ENCODE results near the gene SNX1. TPM values are rescaled to one million over a fixed set of nuclear protein-coding genes. Genes with fewer than 3 reads are reported as not detected.
A peak's percentile ranks its signal among the peaks of the same experiment; 100 is the strongest.
"Not testable (repeated sequence)": the region's sequence is repeated elsewhere in the genome, so short reads cannot be mapped to it uniquely, and the experiment has no call there.

SNX1 gene
- polyA plus RNA-seq, 4 donors, result 56.5 to 95.7 (median 75.0) TPM

DNA sequence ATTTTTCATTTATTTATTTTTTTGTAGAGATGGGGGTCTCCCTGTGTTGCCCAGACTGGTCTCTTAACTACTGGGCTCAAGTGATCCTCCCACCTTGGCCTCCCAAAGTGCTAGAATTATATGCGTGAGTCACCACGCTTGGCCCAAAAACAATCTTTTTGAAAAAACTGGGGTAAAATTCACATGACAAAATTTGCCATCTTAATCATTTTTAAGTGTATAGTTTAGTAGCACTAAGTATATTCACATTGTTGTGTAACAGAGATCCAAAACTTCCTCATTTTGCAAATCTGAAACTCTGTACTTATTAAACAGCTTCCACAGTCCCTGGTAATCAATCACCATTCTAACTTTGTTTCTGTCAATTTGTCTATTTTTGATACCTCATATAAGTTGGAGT lies 5.2 kb downstream of the SNX1 start:
- peaks cover 0 to 3% (median 0%) of the 10 kb centered on the region in 3 donors for H3K36me3 ChIP-seq (ENCODE audit: control insufficient read depth in 3 of 3, insufficient read depth in 2 of 3, low read depth in 1 of 3, low read length in 3 of 3)
- peaks cover 1 to 6% (median 2%) of the 10 kb centered on the region in 3 donors for H3K4me1 ChIP-seq (ENCODE audit: control insufficient read depth in 3 of 3, insufficient read depth in 2 of 3, low read depth in 1 of 3, low read length in 2 of 3)
- 87 to 100% (median 98%) methylated on average over 2 of the region's 2 CpGs for WGBS, 3 donors
- FAIRE-seq, result no peak
- no peak overlapping the region for H3K4me3 ChIP-seq (ENCODE audit: low read depth in 1 of 3, low read length in 3 of 3)
- H3K27me3 ChIP-seq (ENCODE audit: control insufficient read depth in 3 of 3, insufficient read depth in 3 of 3, low read length in 3 of 3), result no peaks in the 10 kb centered on the region
- no peaks in the 10 kb centered on the region for H3K9me3 ChIP-seq (ENCODE audit: control insufficient read depth in 2 of 2, insufficient read depth in 1 of 2, low read depth in 1 of 2, low read length in 1 of 2)
- no peak for DNase-seq
- H3K27ac ChIP-seq (ENCODE audit: low read depth in 1 of 3, low read length in 2 of 3), result no peak overlapping the region

DNA sequence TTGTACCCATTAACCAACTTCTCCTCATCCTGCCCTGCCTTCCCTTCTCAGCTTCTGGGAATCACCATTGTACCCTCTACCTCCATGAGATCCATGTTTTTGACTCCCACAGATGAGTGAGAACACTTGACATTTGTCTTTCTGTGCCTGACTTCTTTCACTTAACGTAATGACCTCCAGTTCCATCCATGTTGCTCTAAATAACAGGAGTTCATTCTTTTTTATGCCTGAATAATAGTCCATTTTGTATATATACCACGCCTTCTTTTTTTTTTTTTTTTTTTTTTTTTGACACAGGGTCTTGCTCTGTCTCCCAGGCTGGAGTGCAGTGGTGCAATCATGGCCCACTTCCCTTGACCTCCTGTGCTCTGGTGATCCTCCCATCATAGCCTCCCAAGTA lies 6.7 kb downstream of the SNX1 start:
- H3K36me3 ChIP-seq (ENCODE audit: control insufficient read depth in 3 of 3, insufficient read depth in 2 of 3, low read depth in 1 of 3, low read length in 3 of 3), result peaks cover 0 to 3% (median 0%) of the 10 kb centered on the region in 3 donors
- H3K9me3 ChIP-seq (ENCODE audit: control insufficient read depth in 2 of 2, insufficient read depth in 1 of 2, low read depth in 1 of 2, low read length in 1 of 2), result no peaks in the 10 kb centered on the region
- FAIRE-seq (no peak), DNase-seq (no peak)
- peaks cover 0 to 5% (median 2%) of the 10 kb centered on the region in 3 donors for H3K4me1 ChIP-seq (ENCODE audit: control insufficient read depth in 3 of 3, insufficient read depth in 2 of 3, low read depth in 1 of 3, low read length in 2 of 3)
- no peaks in the 10 kb centered on the region for H3K27me3 ChIP-seq (ENCODE audit: control insufficient read depth in 3 of 3, insufficient read depth in 3 of 3, low read length in 3 of 3)
- no peak overlapping the region for H3K4me3 ChIP-seq (ENCODE audit: low read depth in 1 of 3, low read length in 3 of 3)
- WGBS, 3 donors, result 94 to 100% (median 95%) methylated on average over 2 of the region's 2 CpGs
- no peak overlapping the region for H3K27ac ChIP-seq (ENCODE audit: low read depth in 1 of 3, low read length in 2 of 3)

DNA sequence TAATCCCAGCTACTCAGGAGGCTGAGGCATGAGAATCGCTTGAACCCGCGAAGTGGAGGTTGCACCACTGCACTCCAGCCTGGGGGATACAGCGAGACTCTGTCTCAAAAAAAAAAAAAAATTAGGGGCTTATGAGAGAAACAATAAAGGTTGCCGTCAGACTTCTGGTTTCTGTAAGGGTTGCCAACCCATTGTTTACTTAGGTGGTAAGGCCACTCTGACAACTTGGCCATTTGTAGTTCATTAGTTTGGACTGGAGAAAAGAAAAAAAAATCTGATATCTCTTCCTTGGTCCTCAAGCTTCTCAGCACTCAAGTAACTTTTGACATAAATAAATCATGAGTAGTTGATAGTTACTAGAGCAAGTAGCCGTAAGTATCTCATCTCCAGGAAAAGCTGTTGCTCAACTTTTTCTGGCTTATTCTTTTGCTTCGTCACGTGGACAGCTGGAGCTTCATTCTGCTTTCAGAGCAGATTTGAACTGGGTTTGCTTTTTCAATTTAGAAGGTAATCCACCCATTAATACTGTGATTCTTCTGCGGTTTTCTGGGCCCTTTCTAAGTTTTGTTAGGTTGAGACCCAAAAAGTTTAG lies 9.4 kb downstream of the SNX1 start:
- H3K4me3 ChIP-seq (ENCODE audit: low read depth in 1 of 3, low read length in 3 of 3), result no peak overlapping the region

DNA sequence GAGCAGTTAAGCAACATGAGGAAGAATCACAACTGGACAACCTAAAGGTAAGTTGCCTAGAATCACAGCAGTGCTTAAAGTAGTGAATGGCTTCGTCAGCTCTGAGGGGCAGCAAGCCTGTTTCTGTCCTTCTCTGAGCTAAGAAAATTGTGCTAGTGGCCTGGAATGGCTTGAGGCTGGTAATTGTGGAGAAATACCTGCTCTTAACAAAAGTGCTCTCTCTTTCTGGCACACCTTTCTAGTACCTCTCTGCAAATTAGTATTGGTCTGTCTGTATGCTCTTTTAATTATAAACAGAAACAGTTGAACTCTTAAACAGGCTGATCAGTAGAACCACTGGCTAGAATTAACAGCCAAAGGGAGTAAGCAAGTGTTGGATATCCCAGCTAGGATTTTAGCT lies 11.6 kb downstream of the SNX1 start:
- no peaks in the 10 kb centered on the region for H3K9me3 ChIP-seq (ENCODE audit: control insufficient read depth in 2 of 2, insufficient read depth in 1 of 2, low read depth in 1 of 2, low read length in 1 of 2)
- H3K4me1 ChIP-seq (ENCODE audit: control insufficient read depth in 3 of 3, insufficient read depth in 2 of 3, low read depth in 1 of 3, low read length in 2 of 3), result peaks cover 0 to 16% (median 1%) of the 10 kb centered on the region in 3 donors
- FAIRE-seq (no peak), DNase-seq (no peak)
- 88 to 95% (median 90%) methylated on average over 1 of the region's 1 CpG for WGBS, 3 donors
- H3K36me3 ChIP-seq (ENCODE audit: control insufficient read depth in 3 of 3, insufficient read depth in 2 of 3, low read depth in 1 of 3, low read length in 3 of 3), result peaks cover 0 to 2% (median under 1%) of the 10 kb centered on the region in 3 donors
- H3K4me3 ChIP-seq (ENCODE audit: low read depth in 1 of 3, low read length in 3 of 3), result no peak overlapping the region
- H3K27ac ChIP-seq (ENCODE audit: low read depth in 1 of 3, low read length in 2 of 3), result no peak overlapping the region
- H3K27me3 ChIP-seq (ENCODE audit: control insufficient read depth in 3 of 3, insufficient read depth in 3 of 3, low read length in 3 of 3), result no peaks in the 10 kb centered on the region

More for the DNA sequence above, 9.4 kb downstream of the SNX1 start:
- DNase-seq (peak in 1 of 2 donors; percentile 14), FAIRE-seq (no peak)
- H3K9me3 ChIP-seq (ENCODE audit: control insufficient read depth in 2 of 2, insufficient read depth in 1 of 2, low read depth in 1 of 2, low read length in 1 of 2), result no peaks in the 10 kb centered on the region
- H3K27me3 ChIP-seq (ENCODE audit: control insufficient read depth in 3 of 3, insufficient read depth in 3 of 3, low read length in 3 of 3), result no peaks in the 10 kb centered on the region
- peak overlapping the region in 1 of 3 donors; percentile 24 for H3K27ac ChIP-seq (ENCODE audit: low read depth in 1 of 3, low read length in 2 of 3)
- WGBS, 3 donors, result 73 to 91% (median 81%) methylated on average over 9 of the region's 9 CpGs
- no peaks in the 10 kb centered on the region for H3K4me1 ChIP-seq (ENCODE audit: control insufficient read depth in 3 of 3, insufficient read depth in 2 of 3, low read depth in 1 of 3, low read length in 2 of 3)
- H3K36me3 ChIP-seq (ENCODE audit: control insufficient read depth in 3 of 3, insufficient read depth in 2 of 3, low read depth in 1 of 3, low read length in 3 of 3), result peaks cover 0 to 2% (median 0%) of the 10 kb centered on the region in 3 donors

DNA sequence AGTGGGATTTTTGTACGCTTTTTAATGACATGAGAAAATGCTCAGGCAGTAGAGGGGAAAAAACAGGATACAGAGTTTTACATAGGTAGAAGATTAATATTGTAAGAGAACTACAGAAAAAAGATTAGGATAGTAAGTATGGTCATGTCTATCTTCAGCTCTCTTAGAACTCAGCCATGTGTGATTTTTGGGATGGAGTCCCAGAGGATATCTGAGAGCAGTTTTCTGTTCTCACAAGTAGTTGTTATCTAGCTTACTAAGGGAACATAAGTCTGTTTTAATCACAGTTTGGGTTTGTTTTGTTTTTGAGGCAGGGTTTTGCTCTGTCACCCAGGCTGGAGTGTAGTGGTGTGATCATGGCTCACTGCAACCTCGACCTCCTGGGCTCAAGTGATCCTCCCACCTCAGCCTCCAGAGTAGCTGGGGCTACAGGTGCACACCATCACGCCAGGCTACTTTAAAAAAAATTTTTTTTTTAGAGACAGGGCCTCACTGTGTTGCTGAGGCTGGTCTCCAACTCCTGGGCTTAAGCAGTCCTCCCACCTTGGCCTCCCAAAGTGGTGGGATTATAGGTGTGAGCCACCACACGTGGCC lies 14.4 kb downstream of the SNX1 start:
- not testable (repeated sequence) for DNase-seq
- peaks cover 0 to 25% (median 1%) of the 10 kb centered on the region in 3 donors for H3K4me1 ChIP-seq (ENCODE audit: control insufficient read depth in 3 of 3, insufficient read depth in 2 of 3, low read depth in 1 of 3, low read length in 2 of 3)

DNA sequence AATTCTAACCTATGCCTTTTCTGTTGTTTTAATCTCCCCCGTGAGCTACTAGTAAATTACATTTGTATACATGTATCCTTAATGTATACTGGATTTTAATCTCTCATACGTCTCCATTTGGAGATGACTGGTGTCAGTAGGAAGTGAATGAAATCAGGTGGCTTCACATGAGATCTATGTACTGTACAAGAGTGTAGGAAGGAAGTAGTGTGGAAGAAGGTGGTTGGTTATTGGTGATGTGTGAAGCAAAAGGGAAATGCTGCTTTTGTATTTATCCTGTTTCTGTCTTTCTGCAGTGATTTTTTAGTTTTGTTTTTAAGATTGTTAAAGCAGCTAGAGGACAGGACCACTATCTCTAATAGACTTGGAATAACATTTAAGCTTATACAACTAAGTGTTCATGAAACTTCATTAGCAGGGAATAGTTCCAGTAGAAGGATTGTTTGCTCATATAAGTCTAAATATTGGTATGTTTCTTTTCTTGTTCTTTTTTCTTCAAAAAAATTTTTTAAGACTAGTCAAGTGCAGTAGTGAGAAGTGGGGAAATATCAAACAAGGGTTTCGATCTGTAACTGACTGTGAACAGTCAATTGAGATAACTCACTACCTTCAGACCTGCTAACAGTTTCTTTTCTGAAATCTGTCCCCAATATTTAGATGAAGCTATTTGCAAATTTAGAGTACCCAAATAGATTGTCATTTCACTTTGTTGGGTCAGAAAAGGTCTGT lies 15.3 kb downstream of the SNX1 start:
- Histone ChIP-seq H3K4me1 (ENCODE audit: control insufficient read depth in 3 of 3, insufficient read depth in 2 of 3, low read depth in 1 of 3, low read length in 2 of 3) (peaks cover 0 to 25% (median 1%) of the 10 kb centered on the region in 3 donors), H3K9me3 (ENCODE audit: control insufficient read depth in 2 of 2, insufficient read depth in 1 of 2, low read depth in 1 of 2, low read length in 1 of 2) (no peaks in the 10 kb centered on the region), H3K36me3 (ENCODE audit: control insufficient read depth in 3 of 3, insufficient read depth in 2 of 3, low read depth in 1 of 3, low read length in 3 of 3) (peaks cover 0 to 18% (median 15%) of the 10 kb centered on the region in 3 donors), H3K4me3 (ENCODE audit: low read depth in 1 of 3, low read length in 3 of 3) (no peak overlapping the region), H3K27me3 (ENCODE audit: control insufficient read depth in 3 of 3, insufficient read depth in 3 of 3, low read length in 3 of 3) (no peaks in the 10 kb centered on the region), H3K27ac (ENCODE audit: low read depth in 1 of 3, low read length in 2 of 3) (peak overlapping the region in 1 of 3 donors; percentile 37)
- WGBS, 3 donors, result 76 to 83% (median 79%) methylated on average over 3 of the region's 3 CpGs
- no peak for FAIRE-seq
- no peak for DNase-seq

More for the DNA sequence above, 14.4 kb downstream of the SNX1 start:
- not testable (repeated sequence) for H3K4me3 ChIP-seq (ENCODE audit: low read depth in 1 of 3, low read length in 3 of 3); H3K27me3 ChIP-seq (ENCODE audit: control insufficient read depth in 3 of 3, insufficient read depth in 3 of 3, low read length in 3 of 3); FAIRE-seq; H3K9me3 ChIP-seq (ENCODE audit: control insufficient read depth in 2 of 2, insufficient read depth in 1 of 2, low read depth in 1 of 2, low read length in 1 of 2)
- 86 to 95% (median 87%) methylated on average over 4 of the region's 4 CpGs for WGBS, 3 donors
- peak overlapping the region in 1 of 3 donors; percentile 37 for H3K27ac ChIP-seq (ENCODE audit: low read depth in 1 of 3, low read length in 2 of 3)
- H3K36me3 ChIP-seq (ENCODE audit: control insufficient read depth in 3 of 3, insufficient read depth in 2 of 3, low read depth in 1 of 3, low read length in 3 of 3), result peaks cover 0 to 16% (median 11%) of the 10 kb centered on the region in 3 donors

DNA sequence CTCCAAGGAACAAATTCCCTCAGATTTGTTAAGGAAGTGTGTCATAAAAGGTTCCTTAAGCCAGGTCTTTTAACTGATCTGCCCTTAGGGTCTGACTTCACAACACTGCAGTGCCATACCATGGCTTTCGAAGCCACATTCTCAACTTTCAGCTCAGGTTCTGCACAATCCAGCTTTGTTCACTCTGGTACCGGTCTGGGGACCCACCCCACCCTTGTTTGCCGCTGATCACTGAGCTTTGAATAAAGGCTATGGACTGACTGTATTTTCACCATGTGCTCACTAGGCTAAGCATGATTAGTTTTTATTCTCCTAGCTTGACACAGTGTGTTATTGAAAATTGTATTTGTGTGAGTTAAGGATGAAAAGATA lies 15.9 kb downstream of the SNX1 start:
- DNase-seq, result peak in 1 of 2 donors; percentile 23
- WGBS, 3 donors, result 83 to 90% (median 84%) methylated on average over 3 of the region's 3 CpGs
- FAIRE-seq, result no peak
- Histone ChIP-seq H3K9me3 (ENCODE audit: control insufficient read depth in 2 of 2, insufficient read depth in 1 of 2, low read depth in 1 of 2, low read length in 1 of 2) (no peaks in the 10 kb centered on the region), H3K4me3 (ENCODE audit: low read depth in 1 of 3, low read length in 3 of 3) (no peak overlapping the region), H3K36me3 (ENCODE audit: control insufficient read depth in 3 of 3, insufficient read depth in 2 of 3, low read depth in 1 of 3, low read length in 3 of 3) (peaks cover 0 to 18% (median 16%) of the 10 kb centered on the region in 3 donors), H3K4me1 (ENCODE audit: control insufficient read depth in 3 of 3, insufficient read depth in 2 of 3, low read depth in 1 of 3, low read length in 2 of 3) (peaks cover 0 to 25% (median 1%) of the 10 kb centered on the region in 3 donors), H3K27ac (ENCODE audit: low read depth in 1 of 3, low read length in 2 of 3) (peak overlapping the region in 1 of 3 donors; percentile 37), H3K27me3 (ENCODE audit: control insufficient read depth in 3 of 3, insufficient read depth in 3 of 3, low read length in 3 of 3) (no peaks in the 10 kb centered on the region)

DNA sequence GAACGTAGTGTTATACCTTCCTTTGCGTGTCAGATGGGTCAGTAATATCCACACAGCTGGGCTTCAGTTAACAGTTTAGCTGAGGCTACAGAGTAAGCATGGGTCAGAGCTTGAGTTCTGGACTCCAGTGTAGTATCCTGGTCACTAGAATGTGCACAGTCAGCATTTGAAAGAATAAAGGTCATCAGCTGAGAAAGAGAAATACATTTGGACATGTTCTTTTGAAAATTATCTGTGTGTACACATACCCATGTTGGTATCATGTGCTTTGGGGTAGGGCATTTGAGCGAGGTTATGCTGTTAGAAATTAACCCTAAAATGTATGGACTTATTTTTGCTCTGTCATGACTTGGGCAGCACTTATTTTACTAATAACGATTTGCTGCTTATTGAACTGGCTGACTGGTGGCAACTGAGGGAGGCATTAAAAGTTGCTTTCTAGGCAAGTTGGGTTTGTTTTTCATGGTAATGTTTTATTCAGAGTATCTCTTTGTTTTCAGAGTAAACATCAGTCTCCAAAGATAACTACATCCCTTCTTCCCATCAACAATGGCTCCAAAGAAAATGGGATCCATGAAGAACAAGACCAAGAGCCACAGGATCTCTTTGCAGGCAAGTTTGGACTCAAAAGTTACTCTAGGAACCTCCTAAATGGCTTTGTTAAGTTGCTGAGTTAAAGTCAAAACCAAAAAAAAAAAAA lies 16.4 kb downstream of the SNX1 start:
- DNase-seq (peak; percentile 63 to 71), FAIRE-seq (no peak)
- peaks cover 0 to 19% (median 18%) of the 10 kb centered on the region in 3 donors for H3K36me3 ChIP-seq (ENCODE audit: control insufficient read depth in 3 of 3, insufficient read depth in 2 of 3, low read depth in 1 of 3, low read length in 3 of 3)
- no peaks in the 10 kb centered on the region for H3K27me3 ChIP-seq (ENCODE audit: control insufficient read depth in 3 of 3, insufficient read depth in 3 of 3, low read length in 3 of 3)
- peaks cover 0 to 25% (median 1%) of the 10 kb centered on the region in 3 donors for H3K4me1 ChIP-seq (ENCODE audit: control insufficient read depth in 3 of 3, insufficient read depth in 2 of 3, low read depth in 1 of 3, low read length in 2 of 3)
- peak overlapping the region in 1 of 3 donors; percentile 66 for H3K27ac ChIP-seq (ENCODE audit: low read depth in 1 of 3, low read length in 2 of 3)
- H3K9me3 ChIP-seq (ENCODE audit: control insufficient read depth in 2 of 2, insufficient read depth in 1 of 2, low read depth in 1 of 2, low read length in 1 of 2), result no peaks in the 10 kb centered on the region
- WGBS, 3 donors, result 70 to 79% (median 75%) methylated on average over 4 of the region's 4 CpGs
- H3K4me3 ChIP-seq (ENCODE audit: low read depth in 1 of 3, low read length in 3 of 3), result no peak overlapping the region
